WTC11 (cell line): Measurements from ENCODE around the gene IL1RAPL2. TPM values are rescaled to one million over a fixed set of nuclear protein-coding genes. Genes with fewer than 3 reads are reported as not detected.

Experiments used
- ATAC-seq: fragments of 200-7000 bp; cut with Tn5 transposase; 2 replicates; pipeline ENCODE4 v1.10.0; 2021; ENCODE audit warnings: mild to moderate bottlenecking, moderate library complexity
- CTCF ChIA-PET: fragments of 300-600 bp; sonication (Branson Sonifier 250); formaldehyde crosslinking; loops from one replicate; lab custom pipeline; 2021; ENCODE audit warnings: antibody characterized with exemption; lab: Charles Lee
- POLR2A ChIA-PET: fragments of 350-600 bp; sonication (Branson Sonifier 250); formaldehyde crosslinking; loops from one replicate; lab custom pipeline; 2021; ENCODE audit warnings: antibody characterized with exemption; lab: Charles Lee
- DNase-seq: peaks from one replicate; pipeline ENCODE4 v3.0.0; 2021; ENCODE audit warnings: low spot score
- H3K27ac Mint-ChIP-seq: 2 replicates; pipeline ENCODE4 v1.8.0; 2021; ENCODE audit warnings: mixed read lengths
- H3K27me3 Mint-ChIP-seq: 2 replicates; pipeline ENCODE4 v1.8.0; 2021; ENCODE audit warnings: low read depth, mild to moderate bottlenecking, moderate library complexity, mixed read lengths
- H3K36me3 Mint-ChIP-seq: 2 replicates; pipeline ENCODE4 v1.8.0; 2021; ENCODE audit warnings: mixed read lengths
- H3K4me1 Mint-ChIP-seq: 2 replicates; pipeline ENCODE4 v1.8.0; 2022; ENCODE audit warnings: mixed read lengths
- H3K4me3 Mint-ChIP-seq: 2 replicates; pipeline ENCODE4 v1.8.0; 2021; ENCODE audit warnings: mild to moderate bottlenecking, moderate library complexity, mixed read lengths
- H3K9me3 Mint-ChIP-seq: 2 replicates; pipeline ENCODE4 v1.8.0; 2021; ENCODE audit warnings: mixed read lengths
- CBFB ChIP-seq: sonication (generic); formaldehyde crosslinking; IDR thresholded peaks from 2 replicates; pipeline ENCODE4 v1.8.1; 2022; ENCODE audit warnings: mild to moderate bottlenecking, low read depth, missing genetic modification reagents
- EMX1 ChIP-seq: fragments of 250-450 bp; sonication (Bioruptor Pico); IDR thresholded peaks from 2 replicates; pipeline ENCODE4 v1.8.0; 2021; ENCODE audit warnings: mild to moderate bottlenecking
- HMGA2 ChIP-seq: fragments of 250-450 bp; sonication (Bioruptor Pico); IDR thresholded peaks from 2 replicates; pipeline ENCODE4 v1.4.0; 2021; ENCODE audit warnings: mild to moderate bottlenecking, moderate library complexity
- PRRX2 ChIP-seq: fragments of 250-450 bp; sonication (Bioruptor Pico); IDR thresholded peaks from 2 replicates; pipeline ENCODE4 v1.8.0; 2021; ENCODE audit warnings: mild to moderate bottlenecking
- RORB ChIP-seq: fragments of 250-450 bp; sonication (Bioruptor Pico); IDR thresholded peaks from 2 replicates; pipeline ENCODE4 v1.9.0; 2021; ENCODE audit warnings: mild to moderate bottlenecking
- SOX15 ChIP-seq: fragments of 250-450 bp; sonication (Bioruptor Pico); IDR thresholded peaks from 2 replicates; pipeline ENCODE4 v1.9.0; 2021; ENCODE audit warnings: mild to moderate bottlenecking
- TEAD4 ChIP-seq: sonication (generic); formaldehyde crosslinking; IDR thresholded peaks from 2 replicates; pipeline ENCODE4 v1.8.0; 2022; ENCODE audit warnings: mild to moderate bottlenecking, missing genetic modification reagents
- ZNF671 ChIP-seq: fragments of 250-450 bp; sonication (Bioruptor Pico); IDR thresholded peaks from 2 replicates; pipeline ENCODE4 v1.8.0; 2021; ENCODE audit warnings: mild to moderate bottlenecking
- total RNA-seq: library from RNA; stranded (reverse); gene quantifications from 3 replicates; pipeline ENCODE4 v1.2.3, GENCODE V29; 2021
- TF ChIP-seq, protein P1 (sequence below): sonication (generic); formaldehyde crosslinking; IDR thresholded peaks from 2 replicates; pipeline ENCODE4 v1.8.1; 2023; ENCODE audit warnings: mild to moderate bottlenecking, missing genetic modification reagents, moderate library complexity
- TF ChIP-seq, protein P2 (sequence below): sonication (generic); formaldehyde crosslinking; IDR thresholded peaks from 2 replicates; pipeline ENCODE4 v1.8.1; 2022; ENCODE audit warnings: low read depth, mild to moderate bottlenecking, moderate library complexity, missing genetic modification reagents, borderline replicate concordance
- TF ChIP-seq, protein P3 (sequence below): sonication (generic); formaldehyde crosslinking; IDR thresholded peaks from 2 replicates; pipeline ENCODE4 v1.8.1; 2023; ENCODE audit warnings: mild to moderate bottlenecking, missing genetic modification reagents, borderline replicate concordance
- TF ChIP-seq, protein P4 (sequence below): sonication (generic); formaldehyde crosslinking; IDR thresholded peaks from 2 replicates; pipeline ENCODE4 v1.8.1; 2023; ENCODE audit warnings: mild to moderate bottlenecking, missing genetic modification reagents
- TF ChIP-seq, protein P5 (sequence below): sonication (generic); formaldehyde crosslinking; IDR thresholded peaks from 2 replicates; pipeline ENCODE4 v1.8.0; 2022; ENCODE audit warnings: mild to moderate bottlenecking, missing genetic modification reagents

IL1RAPL2 gene
- total RNA-seq, 1 experiment from 2014 or later: 0.09 TPM

DNA sequence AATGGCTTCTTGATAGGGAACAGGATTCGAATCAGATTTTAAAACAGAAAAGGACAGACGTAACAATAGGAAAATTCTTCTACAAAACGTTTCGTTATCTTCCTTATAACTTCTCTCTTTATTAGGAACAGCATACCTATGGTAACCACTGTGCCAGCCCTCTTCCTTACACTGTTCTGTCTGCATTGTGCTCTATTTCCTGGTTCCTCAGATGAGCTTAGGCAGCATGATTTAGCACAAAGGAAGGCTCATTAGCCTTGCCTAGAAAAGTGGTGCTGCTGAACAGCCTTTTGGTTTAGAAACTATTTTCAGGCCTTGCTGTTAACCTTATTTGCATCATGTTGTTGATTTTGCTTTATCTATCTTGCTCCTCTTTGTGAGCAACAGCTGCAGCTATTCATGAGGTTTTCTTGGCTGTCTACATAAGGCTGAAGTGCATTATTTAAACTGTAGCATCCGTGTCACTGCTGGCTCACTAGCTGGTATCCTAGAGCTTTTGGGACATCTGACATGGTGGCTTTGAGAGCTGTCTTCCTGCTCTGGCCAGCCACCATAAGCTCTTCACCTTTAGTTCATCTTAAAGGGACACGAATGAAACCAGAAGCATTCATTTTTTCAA lies 1186.4 kb downstream of the IL1RAPL2 start (continued):
- no peak for TF ChIP-seq CBFB (CRISPR knock-in tag)
- no peak for TF ChIP-seq EMX1 (CRISPR knock-in tag)
- no peak for TF ChIP-seq RORB (CRISPR knock-in tag)
- TF ChIP-seq PRRX2 (CRISPR knock-in tag): no peak
- TF ChIP-seq, protein P1, sequence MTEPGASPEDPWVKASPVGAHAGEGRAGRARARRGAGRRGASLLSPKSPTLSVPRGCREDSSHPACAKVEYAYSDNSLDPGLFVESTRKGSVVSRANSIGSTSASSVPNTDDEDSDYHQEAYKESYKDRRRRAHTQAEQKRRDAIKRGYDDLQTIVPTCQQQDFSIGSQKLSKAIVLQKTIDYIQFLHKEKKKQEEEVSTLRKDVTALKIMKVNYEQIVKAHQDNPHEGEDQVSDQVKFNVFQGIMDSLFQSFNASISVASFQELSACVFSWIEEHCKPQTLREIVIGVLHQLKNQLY (CRISPR knock-in tag): no peak
- no peak for TF ChIP-seq ZNF671 (CRISPR knock-in tag)
- TF ChIP-seq, protein P2, sequence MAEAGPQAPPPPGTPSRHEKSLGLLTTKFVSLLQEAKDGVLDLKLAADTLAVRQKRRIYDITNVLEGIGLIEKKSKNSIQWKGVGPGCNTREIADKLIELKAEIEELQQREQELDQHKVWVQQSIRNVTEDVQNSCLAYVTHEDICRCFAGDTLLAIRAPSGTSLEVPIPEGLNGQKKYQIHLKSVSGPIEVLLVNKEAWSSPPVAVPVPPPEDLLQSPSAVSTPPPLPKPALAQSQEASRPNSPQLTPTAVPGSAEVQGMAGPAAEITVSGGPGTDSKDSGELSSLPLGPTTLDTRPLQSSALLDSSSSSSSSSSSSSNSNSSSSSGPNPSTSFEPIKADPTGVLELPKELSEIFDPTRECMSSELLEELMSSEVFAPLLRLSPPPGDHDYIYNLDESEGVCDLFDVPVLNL: no peak
- no peak for TF ChIP-seq SOX15 (CRISPR knock-in tag)
- TF ChIP-seq TEAD4 (CRISPR knock-in tag): no peak
- TF ChIP-seq, protein P3, sequence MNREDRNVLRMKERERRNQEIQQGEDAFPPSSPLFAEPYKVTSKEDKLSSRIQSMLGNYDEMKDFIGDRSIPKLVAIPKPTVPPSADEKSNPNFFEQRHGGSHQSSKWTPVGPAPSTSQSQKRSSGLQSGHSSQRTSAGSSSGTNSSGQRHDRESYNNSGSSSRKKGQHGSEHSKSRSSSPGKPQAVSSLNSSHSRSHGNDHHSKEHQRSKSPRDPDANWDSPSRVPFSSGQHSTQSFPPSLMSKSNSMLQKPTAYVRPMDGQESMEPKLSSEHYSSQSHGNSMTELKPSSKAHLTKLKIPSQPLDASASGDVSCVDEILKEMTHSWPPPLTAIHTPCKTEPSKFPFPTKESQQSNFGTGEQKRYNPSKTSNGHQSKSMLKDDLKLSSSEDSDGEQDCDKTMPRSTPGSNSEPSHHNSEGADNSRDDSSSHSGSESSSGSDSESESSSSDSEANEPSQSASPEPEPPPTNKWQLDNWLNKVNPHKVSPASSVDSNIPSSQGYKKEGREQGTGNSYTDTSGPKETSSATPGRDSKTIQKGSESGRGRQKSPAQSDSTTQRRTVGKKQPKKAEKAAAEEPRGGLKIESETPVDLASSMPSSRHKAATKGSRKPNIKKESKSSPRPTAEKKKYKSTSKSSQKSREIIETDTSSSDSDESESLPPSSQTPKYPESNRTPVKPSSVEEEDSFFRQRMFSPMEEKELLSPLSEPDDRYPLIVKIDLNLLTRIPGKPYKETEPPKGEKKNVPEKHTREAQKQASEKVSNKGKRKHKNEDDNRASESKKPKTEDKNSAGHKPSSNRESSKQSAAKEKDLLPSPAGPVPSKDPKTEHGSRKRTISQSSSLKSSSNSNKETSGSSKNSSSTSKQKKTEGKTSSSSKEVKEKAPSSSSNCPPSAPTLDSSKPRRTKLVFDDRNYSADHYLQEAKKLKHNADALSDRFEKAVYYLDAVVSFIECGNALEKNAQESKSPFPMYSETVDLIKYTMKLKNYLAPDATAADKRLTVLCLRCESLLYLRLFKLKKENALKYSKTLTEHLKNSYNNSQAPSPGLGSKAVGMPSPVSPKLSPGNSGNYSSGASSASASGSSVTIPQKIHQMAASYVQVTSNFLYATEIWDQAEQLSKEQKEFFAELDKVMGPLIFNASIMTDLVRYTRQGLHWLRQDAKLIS: no peak
- TF ChIP-seq, protein P4, sequence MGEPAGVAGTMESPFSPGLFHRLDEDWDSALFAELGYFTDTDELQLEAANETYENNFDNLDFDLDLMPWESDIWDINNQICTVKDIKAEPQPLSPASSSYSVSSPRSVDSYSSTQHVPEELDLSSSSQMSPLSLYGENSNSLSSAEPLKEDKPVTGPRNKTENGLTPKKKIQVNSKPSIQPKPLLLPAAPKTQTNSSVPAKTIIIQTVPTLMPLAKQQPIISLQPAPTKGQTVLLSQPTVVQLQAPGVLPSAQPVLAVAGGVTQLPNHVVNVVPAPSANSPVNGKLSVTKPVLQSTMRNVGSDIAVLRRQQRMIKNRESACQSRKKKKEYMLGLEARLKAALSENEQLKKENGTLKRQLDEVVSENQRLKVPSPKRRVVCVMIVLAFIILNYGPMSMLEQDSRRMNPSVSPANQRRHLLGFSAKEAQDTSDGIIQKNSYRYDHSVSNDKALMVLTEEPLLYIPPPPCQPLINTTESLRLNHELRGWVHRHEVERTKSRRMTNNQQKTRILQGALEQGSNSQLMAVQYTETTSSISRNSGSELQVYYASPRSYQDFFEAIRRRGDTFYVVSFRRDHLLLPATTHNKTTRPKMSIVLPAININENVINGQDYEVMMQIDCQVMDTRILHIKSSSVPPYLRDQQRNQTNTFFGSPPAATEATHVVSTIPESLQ (CRISPR knock-in tag): no peak
- TF ChIP-seq, protein P5, sequence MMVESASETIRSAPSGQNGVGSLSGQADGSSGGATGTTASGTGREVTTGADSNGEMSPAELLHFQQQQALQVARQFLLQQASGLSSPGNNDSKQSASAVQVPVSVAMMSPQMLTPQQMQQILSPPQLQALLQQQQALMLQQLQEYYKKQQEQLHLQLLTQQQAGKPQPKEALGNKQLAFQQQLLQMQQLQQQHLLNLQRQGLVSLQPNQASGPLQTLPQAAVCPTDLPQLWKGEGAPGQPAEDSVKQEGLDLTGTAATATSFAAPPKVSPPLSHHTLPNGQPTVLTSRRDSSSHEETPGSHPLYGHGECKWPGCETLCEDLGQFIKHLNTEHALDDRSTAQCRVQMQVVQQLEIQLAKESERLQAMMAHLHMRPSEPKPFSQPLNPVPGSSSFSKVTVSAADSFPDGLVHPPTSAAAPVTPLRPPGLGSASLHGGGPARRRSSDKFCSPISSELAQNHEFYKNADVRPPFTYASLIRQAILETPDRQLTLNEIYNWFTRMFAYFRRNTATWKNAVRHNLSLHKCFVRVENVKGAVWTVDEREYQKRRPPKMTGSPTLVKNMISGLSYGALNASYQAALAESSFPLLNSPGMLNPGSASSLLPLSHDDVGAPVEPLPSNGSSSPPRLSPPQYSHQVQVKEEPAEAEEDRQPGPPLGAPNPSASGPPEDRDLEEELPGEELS (CRISPR knock-in tag): no peak
- TF ChIP-seq, all 79 proteins: peak for 0

DNA sequence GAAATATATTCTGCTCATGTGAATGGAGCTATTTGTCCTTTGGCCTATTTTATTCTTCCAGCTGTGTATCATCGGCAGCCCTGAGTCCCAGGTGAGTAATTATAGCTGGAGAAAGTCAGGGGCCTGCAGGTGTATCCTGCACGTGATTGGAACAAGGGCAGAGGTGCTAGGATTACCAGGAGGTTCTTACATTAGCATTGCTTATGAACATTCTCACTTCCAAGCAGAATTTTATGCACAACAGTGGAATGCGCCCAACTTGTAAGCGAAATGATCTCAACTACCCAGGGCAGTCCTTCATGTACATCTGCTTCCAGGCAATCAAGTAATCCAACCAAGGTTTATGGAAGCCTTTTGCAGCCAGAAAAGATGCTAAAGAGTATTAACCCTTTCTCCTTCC lies 1187.4 kb downstream of the IL1RAPL2 start:
- no peaks in the 10 kb centered on the region for H3K36me3 Mint-ChIP-seq
- ATAC-seq: no peak
- H3K27ac Mint-ChIP-seq: no peak overlapping the region
- ChIA-PET POLR2A (no interaction called here), CTCF (no interaction called here)
- no peak overlapping the region for H3K4me3 Mint-ChIP-seq
- no peaks in the 10 kb centered on the region for H3K27me3 Mint-ChIP-seq
- TF ChIP-seq, protein P5 (CRISPR knock-in tag): no peak
- TF ChIP-seq HMGA2 (CRISPR knock-in tag) (no peak), EMX1 (CRISPR knock-in tag) (no peak)
- DNase-seq: no peak
- no peaks in the 10 kb centered on the region for H3K9me3 Mint-ChIP-seq
- peaks cover 21% of the 10 kb centered on the region for H3K4me1 Mint-ChIP-seq
